HUES6 (cell line): ENCODE results near the gene C5orf34.
"Not testable (repeated sequence)": the region's sequence is repeated elsewhere in the genome, so short reads cannot be mapped to it uniquely, and the experiment has no call there.

ENCODE experiments used
- H3K27ac ChIP-seq: 2 replicates; pipeline ENCODE4 v1.7.0; 2013; ENCODE audit warnings: low read depth, mild to moderate bottlenecking, low read length, inconsistent platforms
- H3K27me3 ChIP-seq: 2 replicates; pipeline ENCODE4 v1.6.1; 2013; ENCODE audit warnings: low read length; ENCODE audit not compliant: control insufficient read depth, insufficient read depth
- H3K36me3 ChIP-seq: 2 replicates; pipeline ENCODE4 v1.6.1; 2013; ENCODE audit warnings: low read length; ENCODE audit not compliant: control insufficient read depth, insufficient read depth
- H3K4me1 ChIP-seq: 2 replicates; pipeline ENCODE4 v1.6.1; 2013; ENCODE audit warnings: low read length; ENCODE audit not compliant: control insufficient read depth, insufficient read depth
- H3K4me3 ChIP-seq: 2 replicates; pipeline ENCODE4 v1.5.1; 2013; ENCODE audit warnings: low read depth, low read length
- H3K9ac ChIP-seq: one replicate; pipeline ENCODE4 v1.6.1; 2013; ENCODE audit warnings: mild to moderate bottlenecking, low read length
- H3K9me3 ChIP-seq: 2 replicates; pipeline ENCODE4 v1.6.1; 2013; ENCODE audit warnings: low read depth, low read length; ENCODE audit not compliant: control insufficient read depth, insufficient read depth

C5orf34 gene

DNA sequence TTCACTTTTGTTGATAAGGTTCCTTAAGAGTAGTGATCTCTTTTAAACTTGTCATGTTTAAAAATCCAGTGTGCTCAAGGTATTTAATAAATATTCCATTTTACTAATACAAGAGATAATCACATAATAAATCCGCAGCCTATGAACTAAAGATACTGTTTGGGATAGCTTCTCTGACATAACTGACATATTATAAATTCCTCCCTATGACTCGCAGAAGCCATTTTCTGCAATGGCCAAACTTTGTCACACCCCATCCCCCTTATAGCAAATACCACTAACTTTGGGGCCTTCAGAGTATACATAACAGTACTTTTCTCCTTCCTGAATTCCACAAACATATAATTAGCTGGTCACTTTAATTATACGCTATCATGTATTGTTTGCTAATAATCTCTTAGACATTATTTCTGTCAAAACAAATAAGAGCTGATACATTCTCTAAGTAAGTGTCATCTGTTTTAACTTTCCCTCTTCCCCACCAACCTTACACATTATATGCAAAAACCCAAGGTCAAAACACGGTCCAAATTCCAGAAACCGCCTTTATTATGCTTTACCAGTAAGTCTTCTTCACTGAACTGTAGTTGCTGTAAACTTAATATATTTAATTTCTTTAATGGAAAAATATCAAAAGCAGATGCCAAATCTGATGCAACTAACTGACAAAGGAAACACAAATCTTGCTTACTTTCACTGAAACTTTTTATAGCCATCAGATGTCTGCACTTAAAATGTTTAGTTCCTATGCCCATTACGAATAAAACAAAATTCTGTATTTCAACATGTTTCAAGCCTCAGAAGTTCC lies 32.3 kb downstream of the C5orf34 start:
- Histone ChIP-seq H3K9me3 (no peaks in the 10 kb centered on the region), H3K27me3 (no peaks in the 10 kb centered on the region), H3K4me3 (peak overlapping the region; percentile 95), H3K27ac (peak overlapping the region; percentile 89), H3K9ac (peak overlapping the region; percentile 97), H3K36me3 (peaks cover 2% of the 10 kb centered on the region), H3K4me1 (peaks cover 10% of the 10 kb centered on the region)

DNA sequence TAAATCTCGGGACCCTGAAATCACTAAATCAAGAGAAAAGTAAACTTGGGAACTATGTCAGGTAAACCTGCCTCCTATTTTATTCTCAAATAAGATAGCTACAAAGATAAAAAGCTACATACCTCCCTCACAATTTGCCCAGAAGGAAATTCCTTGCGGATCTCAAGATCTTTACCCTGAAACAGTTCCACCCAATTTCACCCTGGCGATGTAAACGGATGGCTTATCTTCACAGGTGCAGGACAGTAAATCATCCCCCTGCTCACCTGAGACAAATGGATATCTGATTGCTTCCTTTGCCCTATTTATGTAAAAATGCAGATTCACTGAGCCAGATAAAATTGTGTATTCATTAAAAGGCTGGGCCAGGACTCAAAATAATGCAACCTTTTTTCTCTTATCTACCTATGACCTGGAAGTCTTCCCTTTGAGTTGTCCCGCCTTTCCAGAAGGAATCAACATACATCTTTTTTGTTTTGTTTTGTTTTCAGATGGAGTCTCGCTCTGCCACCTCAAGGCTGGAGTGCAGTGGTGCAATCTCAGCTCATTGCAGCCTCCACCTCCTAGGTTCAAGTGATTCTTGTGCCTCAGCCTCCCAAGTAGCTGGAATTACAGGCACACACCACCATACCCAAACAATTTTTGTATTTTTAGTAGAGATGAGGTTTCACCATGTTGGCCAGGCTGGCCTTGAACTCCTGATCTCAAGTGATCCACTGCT lies 45.1 kb downstream of the C5orf34 start:
- H3K4me1 ChIP-seq: no peaks in the 10 kb centered on the region
- H3K4me3 ChIP-seq: no peak overlapping the region
- H3K27me3 ChIP-seq: no peaks in the 10 kb centered on the region
- H3K9ac ChIP-seq: no peak overlapping the region
- H3K9me3 ChIP-seq: peaks cover 12% of the 10 kb centered on the region; the same call in 1 of the 2 replicates
- H3K27ac ChIP-seq: no peak overlapping the region
- no peaks in the 10 kb centered on the region; the same call in 1 of the 2 replicates for H3K36me3 ChIP-seq

DNA sequence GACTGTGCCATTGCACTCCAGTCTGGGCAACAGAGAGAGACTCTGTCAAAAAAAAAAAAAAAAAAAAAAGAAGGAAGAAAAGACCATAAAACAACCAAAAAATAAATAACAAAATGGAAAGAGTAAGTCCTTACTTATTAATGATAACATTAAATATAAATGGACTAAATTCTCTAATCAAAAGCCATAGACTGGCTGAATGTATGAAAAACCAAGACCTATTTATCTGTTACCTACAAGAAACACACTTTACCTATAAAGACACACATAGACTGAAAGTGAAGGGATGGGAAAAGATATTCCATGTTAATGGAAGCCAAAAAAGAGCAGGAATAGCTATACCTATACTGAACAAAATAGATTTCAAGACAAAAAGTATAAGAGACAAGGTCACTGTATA lies 47.8 kb downstream of the C5orf34 start:
- Histone ChIP-seq H3K4me1 (no peaks in the 10 kb centered on the region), H3K27me3 (no peaks in the 10 kb centered on the region), H3K9ac (no peak overlapping the region), H3K36me3 (no peaks in the 10 kb centered on the region; the same call in 1 of the 2 replicates), H3K4me3 (no peak overlapping the region), H3K27ac (no peak overlapping the region), H3K9me3 (peaks cover 12% of the 10 kb centered on the region; the same call in 1 of the 2 replicates)

- H3K27me3 ChIP-seq, H3K4me1 ChIP-seq, H3K9ac ChIP-seq, H3K27ac ChIP-seq, H3K4me3 ChIP-seq, H3K36me3 ChIP-seq: not testable (repeated sequence)
- H3K9me3 ChIP-seq: peaks cover 20% of the 10 kb centered on the region
Measured at GRCh38 chr5:43465455-43465854, 49.5 kb downstream of the C5orf34 start.

GRCh38 chr5:43461066-43461465 lies 53.9 kb downstream of the C5orf34 start:
- Histone ChIP-seq H3K27me3 (no peaks in the 10 kb centered on the region), H3K9ac (no peak overlapping the region), H3K4me1 (no peaks in the 10 kb centered on the region), H3K27ac (no peak overlapping the region), H3K4me3 (no peak overlapping the region), H3K36me3 (peaks cover 8% of the 10 kb centered on the region), H3K9me3 (peaks cover 16% of the 10 kb centered on the region)

- Histone ChIP-seq H3K36me3 (peaks cover 8% of the 10 kb centered on the region), H3K4me1 (no peaks in the 10 kb centered on the region), H3K4me3 (no peak overlapping the region), H3K9ac (no peak overlapping the region), H3K9me3 (peaks cover 14% of the 10 kb centered on the region), H3K27me3 (no peaks in the 10 kb centered on the region), H3K27ac (no peak overlapping the region)
Measured at GRCh38 chr5:43456556-43456955, 58.4 kb downstream of the C5orf34 start.

DNA sequence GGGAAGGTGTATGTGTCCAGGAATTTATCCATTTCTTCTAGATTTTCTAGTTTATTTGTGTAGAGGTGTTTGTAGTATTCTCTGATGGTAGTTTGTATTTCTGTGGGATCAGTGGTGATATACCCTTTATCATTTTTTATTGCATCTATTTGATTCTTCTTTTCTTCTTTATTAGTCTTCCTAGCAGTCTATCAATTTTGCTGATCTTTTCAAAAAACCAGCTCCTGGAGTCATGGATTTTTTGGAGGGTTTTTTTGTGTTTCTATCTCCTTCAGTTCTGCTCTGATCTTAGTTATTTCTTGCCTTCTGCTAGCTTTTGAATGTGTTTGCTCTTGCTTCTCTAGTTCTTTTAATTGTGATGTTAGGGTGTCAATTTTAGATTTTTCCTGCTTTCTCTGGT lies 73.4 kb downstream of the C5orf34 start:
- H3K9me3 ChIP-seq, H3K27me3 ChIP-seq, H3K27ac ChIP-seq, H3K4me3 ChIP-seq, H3K9ac ChIP-seq, H3K4me1 ChIP-seq: not testable (repeated sequence)
- H3K36me3 ChIP-seq: peaks cover 14% of the 10 kb centered on the region

GRCh38 chr5:43437062-43437660 lies 77.8 kb downstream of the C5orf34 start:
- H3K4me1 ChIP-seq: peaks cover 6% of the 10 kb centered on the region; the same call in 1 of the 2 replicates
- H3K36me3 ChIP-seq: no peaks in the 10 kb centered on the region
- no peak overlapping the region for H3K9ac ChIP-seq

More at GRCh38 chr5:43437062-43437660, 77.8 kb downstream of the C5orf34 start:
- no peaks in the 10 kb centered on the region for H3K9me3 ChIP-seq
- H3K27ac ChIP-seq: no peak overlapping the region
- no peaks in the 10 kb centered on the region for H3K27me3 ChIP-seq
- no peak overlapping the region for H3K4me3 ChIP-seq
